HepG2 (cell line): ENCODE data around the gene CD4. TPM values are rescaled to one million over a fixed set of nuclear protein-coding genes. Genes with fewer than 3 reads are reported as not detected.

Source experiments
- DNMT1 ChIP-seq: sonication (generic); formaldehyde crosslinking; IDR thresholded peaks from 2 replicates; pipeline ENCODE4 v1.5.1; 2020; ENCODE audit warnings: mild to moderate bottlenecking, missing genetic modification reagents
- ELF3 ChIP-seq: IDR thresholded peaks from 2 replicates; pipeline ENCODE4 v1.6.1; 2016; ENCODE audit warnings: missing genetic modification reagents, missing compliant biosample characterization
- EP300 ChIP-seq, 3 experiments: sonication (generic) in 1 of 3; formaldehyde crosslinking in 1 of 3; IDR thresholded peaks; 2 replicates each; pipeline versions ENCODE4 v1.5.1 to v1.6.1; 2011 to 2020; ENCODE audit warnings: low read depth in 2 of 3, low read length in 2 of 3, borderline replicate concordance in 1 of 3, improper control_type of control experiment in 1 of 3, mild to moderate bottlenecking in 1 of 3, missing genetic modification reagents in 1 of 3, moderate library complexity in 1 of 3
- ERF ChIP-seq: IDR thresholded peaks from 2 replicates; pipeline ENCODE4 v1.6.1; 2018; ENCODE audit warnings: missing biosample characterization, missing genetic modification reagents
- FOXA1 ChIP-seq, 2 experiments: fragments of 450-650 bp in 1 of 2; sonication (generic) in 1 of 2; formaldehyde crosslinking in 1 of 2; IDR thresholded peaks; 2 replicates each; pipeline versions ENCODE4 v1.4.0 to v1.6.1; 2016 to 2020; ENCODE audit warnings: missing genetic modification reagents in 1 of 2
- GATAD2A ChIP-seq: IDR thresholded peaks from 2 replicates; pipeline ENCODE4 v1.6.1; 2016
- GTF2F1 ChIP-seq: fragments of 150-350 bp; IDR thresholded peaks from 2 replicates; pipeline ENCODE4 v1.6.1; 2014; ENCODE audit warnings: low read length
- HHEX ChIP-seq: IDR thresholded peaks from 2 replicates; pipeline ENCODE4 v1.6.1; 2016; ENCODE audit warnings: control low read depth
- HMG20B ChIP-seq: conservative IDR thresholded peaks from 2 replicates; pipeline ENCODE4 v1.6.1; 2016; ENCODE audit warnings: missing genetic modification reagents, missing compliant biosample characterization
- HNF4G ChIP-seq, 2 experiments: sonication (generic) in 1 of 2; formaldehyde crosslinking in 1 of 2; IDR thresholded peaks; 2 replicates each; pipeline versions ENCODE4 v1.4.0 to v1.6.1; 2011 to 2020; ENCODE audit warnings: borderline replicate concordance in 2 of 2, low read depth in 2 of 2, mild to moderate bottlenecking in 2 of 2, low read length in 1 of 2, missing genetic modification reagents in 1 of 2, moderate library complexity in 1 of 2
- JUNB ChIP-seq: sonication (generic); formaldehyde crosslinking; IDR thresholded peaks from 2 replicates; pipeline ENCODE4 v1.8.0; 2022; ENCODE audit warnings: missing genetic modification reagents, mild to moderate bottlenecking, borderline replicate concordance
- KLF11 ChIP-seq: IDR thresholded peaks from 2 replicates; pipeline ENCODE4 v1.6.1; 2016; ENCODE audit warnings: missing compliant biosample characterization
- ZBTB21 ChIP-seq: sonication (generic); formaldehyde crosslinking; IDR thresholded peaks from 2 replicates; pipeline ENCODE4 v1.4.0; 2020; ENCODE audit warnings: missing genetic modification reagents
- ZKSCAN8 ChIP-seq: IDR thresholded peaks from 2 replicates; pipeline ENCODE4 v1.6.1; 2016; ENCODE audit warnings: borderline replicate concordance, missing genetic modification reagents, missing compliant biosample characterization
- ZMYM4 ChIP-seq: sonication (generic); formaldehyde crosslinking; IDR thresholded peaks from 2 replicates; pipeline ENCODE4 v1.8.1; 2023; ENCODE audit warnings: mild to moderate bottlenecking, missing genetic modification reagents
- ZNF263 ChIP-seq: sonication (generic); formaldehyde crosslinking; IDR thresholded peaks from 2 replicates; pipeline ENCODE4 v1.4.0; 2020; ENCODE audit warnings: missing genetic modification reagents
- ZNF776 ChIP-seq: sonication (generic); formaldehyde crosslinking; IDR thresholded peaks from 2 replicates; pipeline ENCODE4 v1.4.0; 2020; ENCODE audit warnings: mild to moderate bottlenecking, missing genetic modification reagents
- polyA plus RNA-seq, 8 experiments: library from polyadenylated mRNA; depleted of rRNA in 3 of 8; stranded (reverse) in 7 of 8; unstranded in 1 of 8; fragments of >200 nt; fragmentation: Illumina TruSeq in 4 of 8; extraction: Trizol in 4 of 8; gene quantifications; 2 replicates each; pipeline versions ENCODE4 v1.2.1 to v1.2.3, GENCODE V29; 2011 to 2016; ENCODE audit warnings: low read depth in 4 of 8, missing spikeins in 1 of 8, mixed read lengths in 1 of 8; ENCODE audit not compliant: insufficient read depth in 1 of 8
- total RNA-seq, 5 experiments: library from RNA; depleted of rRNA; stranded (reverse); fragments of >200 nt; fragmentation: Illumina TruSeq; extraction: Trizol; gene quantifications; 2 replicates each; pipeline ENCODE4 v1.2.3, GENCODE V29; 2016; ENCODE audit warnings: low read depth in 1 of 5
- TF ChIP-seq, protein P1 (sequence below): sonication (generic); formaldehyde crosslinking; IDR thresholded peaks from 2 replicates; pipeline ENCODE4 v1.5.0; 2020; ENCODE audit warnings: mild to moderate bottlenecking, missing genetic modification reagents, borderline replicate concordance
- TF ChIP-seq, protein P2 (sequence below): sonication (generic); formaldehyde crosslinking; IDR thresholded peaks from 2 replicates; pipeline ENCODE4 v1.5.0; 2020; ENCODE audit warnings: missing genetic modification reagents
- TF ChIP-seq, protein P3 (sequence below): IDR thresholded peaks from 2 replicates; pipeline ENCODE4 v1.6.1; 2012; ENCODE audit warnings: inconsistent platforms

CD4 gene
- total and polyA plus RNA-seq, 2 of the 13 experiments (the other 11 are each of a cell fraction or from before 2014, with no cell fraction given) = 0.07 to 0.95 TPM

DNA sequence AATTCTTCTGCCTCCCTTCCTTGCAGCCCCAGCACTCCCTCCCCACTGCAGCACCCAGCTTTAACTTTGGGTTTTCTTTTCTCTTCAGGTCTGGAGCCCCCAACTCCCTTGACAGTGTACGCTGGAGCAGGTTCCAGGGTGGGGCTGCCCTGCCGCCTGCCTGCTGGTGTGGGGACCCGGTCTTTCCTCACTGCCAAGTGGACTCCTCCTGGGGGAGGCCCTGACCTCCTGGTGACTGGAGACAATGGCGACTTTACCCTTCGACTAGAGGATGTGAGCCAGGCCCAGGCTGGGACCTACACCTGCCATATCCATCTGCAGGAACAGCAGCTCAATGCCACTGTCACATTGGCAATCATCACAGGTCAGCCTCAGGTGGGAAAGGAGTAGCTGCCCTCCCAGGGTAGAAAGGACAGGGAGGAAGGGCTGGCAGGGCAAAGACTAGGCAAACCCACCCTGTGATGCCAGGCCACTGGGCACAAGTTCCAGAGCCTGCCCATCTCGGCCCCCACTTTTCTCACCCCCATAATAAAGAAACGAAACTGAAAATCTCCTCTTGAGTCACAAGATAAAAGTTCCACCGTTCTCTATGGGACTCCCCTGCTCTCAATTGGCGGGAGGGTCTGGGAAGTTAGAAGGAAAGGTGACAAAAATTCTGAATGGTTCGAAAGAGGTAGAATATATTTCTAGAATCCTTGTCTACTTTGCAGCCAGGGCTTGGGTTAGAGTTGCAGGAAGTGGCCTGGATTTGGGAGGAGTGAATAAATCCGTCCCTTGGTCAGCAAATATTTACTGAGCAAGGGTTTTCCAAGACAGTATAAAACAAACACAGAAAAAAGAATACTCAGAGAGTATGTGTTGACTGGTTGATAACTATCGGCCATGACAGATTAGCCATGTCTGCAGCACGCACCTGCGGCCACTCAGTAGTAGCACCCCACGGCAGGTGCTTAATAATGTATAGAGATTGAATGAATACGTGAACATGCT is 13.8 kb upstream of the CD4 start (continued):
- TF ChIP-seq, protein P1, sequence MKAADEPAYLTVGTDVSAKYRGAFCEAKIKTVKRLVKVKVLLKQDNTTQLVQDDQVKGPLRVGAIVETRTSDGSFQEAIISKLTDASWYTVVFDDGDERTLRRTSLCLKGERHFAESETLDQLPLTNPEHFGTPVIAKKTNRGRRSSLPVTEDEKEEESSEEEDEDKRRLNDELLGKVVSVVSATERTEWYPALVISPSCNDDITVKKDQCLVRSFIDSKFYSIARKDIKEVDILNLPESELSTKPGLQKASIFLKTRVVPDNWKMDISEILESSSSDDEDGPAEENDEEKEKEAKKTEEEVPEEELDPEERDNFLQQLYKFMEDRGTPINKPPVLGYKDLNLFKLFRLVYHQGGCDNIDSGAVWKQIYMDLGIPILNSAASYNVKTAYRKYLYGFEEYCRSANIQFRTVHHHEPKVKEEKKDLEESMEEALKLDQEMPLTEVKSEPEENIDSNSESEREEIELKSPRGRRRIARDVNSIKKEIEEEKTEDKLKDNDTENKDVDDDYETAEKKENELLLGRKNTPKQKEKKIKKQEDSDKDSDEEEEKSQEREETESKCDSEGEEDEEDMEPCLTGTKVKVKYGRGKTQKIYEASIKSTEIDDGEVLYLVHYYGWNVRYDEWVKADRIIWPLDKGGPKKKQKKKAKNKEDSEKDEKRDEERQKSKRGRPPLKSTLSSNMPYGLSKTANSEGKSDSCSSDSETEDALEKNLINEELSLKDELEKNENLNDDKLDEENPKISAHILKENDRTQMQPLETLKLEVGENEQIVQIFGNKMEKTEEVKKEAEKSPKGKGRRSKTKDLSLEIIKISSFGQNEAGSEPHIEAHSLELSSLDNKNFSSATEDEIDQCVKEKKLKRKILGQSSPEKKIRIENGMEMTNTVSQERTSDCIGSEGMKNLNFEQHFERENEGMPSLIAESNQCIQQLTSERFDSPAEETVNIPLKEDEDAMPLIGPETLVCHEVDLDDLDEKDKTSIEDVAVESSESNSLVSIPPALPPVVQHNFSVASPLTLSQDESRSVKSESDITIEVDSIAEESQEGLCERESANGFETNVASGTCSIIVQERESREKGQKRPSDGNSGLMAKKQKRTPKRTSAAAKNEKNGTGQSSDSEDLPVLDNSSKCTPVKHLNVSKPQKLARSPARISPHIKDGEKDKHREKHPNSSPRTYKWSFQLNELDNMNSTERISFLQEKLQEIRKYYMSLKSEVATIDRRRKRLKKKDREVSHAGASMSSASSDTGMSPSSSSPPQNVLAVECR (CRISPR knock-in tag) = peak; percentile 38; the same call in 1 of the 2 replicates
- TF ChIP-seq ERF (CRISPR knock-in tag) (peak; percentile 76), ELF3 (CRISPR knock-in tag) (peak; percentile 96), ZKSCAN8 (CRISPR knock-in tag) (peak; percentile 74; the same call in 1 of the 2 replicates), ZBTB21 (CRISPR knock-in tag) (no peak), ZNF776 (CRISPR knock-in tag) (no peak), HNF4G (IDR thresholded peaks at IDR 0.05; ENCODE audit: borderline replicate concordance, low read depth, low read length) (peak; percentile 76), HNF4G (CRISPR knock-in tag; IDR thresholded peaks at IDR 0.05; ENCODE audit: borderline replicate concordance, low read depth) (no peak), GTF2F1 (no peak), ZMYM4 (CRISPR knock-in tag) (0 out of 2 replicates have a peak, but pooled peaks have one; percentile 19), FOXA1 (IDR thresholded peaks at IDR 0.05) (no peak), FOXA1 (CRISPR knock-in tag; IDR thresholded peaks at IDR 0.05) (peak; percentile 90), DNMT1 (CRISPR knock-in tag) (no peak), ZNF263 (CRISPR knock-in tag) (peak; percentile 69; the same call in 1 of the 2 replicates), HMG20B (CRISPR knock-in tag) (peak; percentile 57; the same call in 1 of the 2 replicates), GATAD2A (CRISPR knock-in tag) (peak; percentile 87), EP300 (IDR thresholded peaks at IDR 0.05; ENCODE audit: low read depth in 2 of 2, low read length in 2 of 2) (peak in 1 of 2 experiments; percentile 88; a peak in 2 of 4 replicates), EP300 (CRISPR knock-in tag; IDR thresholded peaks at IDR 0.05; ENCODE audit: borderline replicate concordance) (peak; percentile 16; the same call in 1 of the 2 replicates), JUNB (no peak), KLF11 (CRISPR knock-in tag) (0 out of 2 replicates have a peak, but pooled peaks have one; percentile 52), HHEX (peak; percentile 61)
- TF ChIP-seq, protein P2, sequence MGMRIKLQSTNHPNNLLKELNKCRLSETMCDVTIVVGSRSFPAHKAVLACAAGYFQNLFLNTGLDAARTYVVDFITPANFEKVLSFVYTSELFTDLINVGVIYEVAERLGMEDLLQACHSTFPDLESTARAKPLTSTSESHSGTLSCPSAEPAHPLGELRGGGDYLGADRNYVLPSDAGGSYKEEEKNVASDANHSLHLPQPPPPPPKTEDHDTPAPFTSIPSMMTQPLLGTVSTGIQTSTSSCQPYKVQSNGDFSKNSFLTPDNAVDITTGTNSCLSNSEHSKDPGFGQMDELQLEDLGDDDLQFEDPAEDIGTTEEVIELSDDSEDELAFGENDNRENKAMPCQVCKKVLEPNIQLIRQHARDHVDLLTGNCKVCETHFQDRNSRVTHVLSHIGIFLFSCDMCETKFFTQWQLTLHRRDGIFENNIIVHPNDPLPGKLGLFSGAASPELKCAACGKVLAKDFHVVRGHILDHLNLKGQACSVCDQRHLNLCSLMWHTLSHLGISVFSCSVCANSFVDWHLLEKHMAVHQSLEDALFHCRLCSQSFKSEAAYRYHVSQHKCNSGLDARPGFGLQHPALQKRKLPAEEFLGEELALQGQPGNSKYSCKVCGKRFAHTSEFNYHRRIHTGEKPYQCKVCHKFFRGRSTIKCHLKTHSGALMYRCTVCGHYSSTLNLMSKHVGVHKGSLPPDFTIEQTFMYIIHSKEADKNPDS = peak; percentile 100
- TF ChIP-seq, protein P3, sequence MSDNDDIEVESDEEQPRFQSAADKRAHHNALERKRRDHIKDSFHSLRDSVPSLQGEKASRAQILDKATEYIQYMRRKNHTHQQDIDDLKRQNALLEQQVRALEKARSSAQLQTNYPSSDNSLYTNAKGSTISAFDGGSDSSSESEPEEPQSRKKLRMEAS = peak; percentile 37; the same call in 1 of the 2 replicates
